Prostate gland (tissue), 2 donors: Measurements from ENCODE around the gene FARS2.

Source experiments
- POLR2AphosphoS5 ChIP-seq: sonication (generic); formaldehyde crosslinking; IDR thresholded peaks from one replicate; pipeline ENCODE4 v1.6.1; 2017; ENCODE audit warnings: antibody characterized with exemption
- TF ChIP-seq, protein P1 (sequence below), 4 experiments: fragments of 200-600 bp in 2 of 4; fragments of 450-650 bp in 2 of 4; sonication (generic) in 2 of 4; IDR thresholded peaks; 1 replicate in 3 of 4; 2 replicates in 1 of 4; pipeline ENCODE4 v1.5.1; 2016 to 2019; ENCODE audit warnings: antibody characterized with exemption in 4 of 4, mild to moderate bottlenecking in 2 of 4, moderate library complexity in 2 of 4

DNA sequence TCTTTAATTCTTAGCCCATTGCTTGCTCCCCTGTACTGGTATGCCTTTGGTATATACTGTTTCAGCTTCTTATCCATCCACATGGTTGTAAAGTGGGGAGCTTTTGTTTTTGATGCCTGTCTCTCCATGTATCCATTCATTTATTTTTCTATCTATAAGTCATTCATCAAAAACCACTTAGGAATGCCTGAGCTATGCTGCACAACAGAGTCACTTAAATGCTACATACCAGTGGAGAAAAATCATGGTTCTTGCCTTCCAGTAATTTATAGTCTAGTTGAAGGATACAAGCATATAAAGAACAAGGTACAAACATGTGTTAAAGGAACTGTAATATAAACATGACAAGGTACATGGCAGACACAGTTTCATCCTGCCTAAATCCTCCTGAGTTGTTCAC is 398.2 kb downstream of the FARS2 start:
- TF ChIP-seq, protein P1, sequence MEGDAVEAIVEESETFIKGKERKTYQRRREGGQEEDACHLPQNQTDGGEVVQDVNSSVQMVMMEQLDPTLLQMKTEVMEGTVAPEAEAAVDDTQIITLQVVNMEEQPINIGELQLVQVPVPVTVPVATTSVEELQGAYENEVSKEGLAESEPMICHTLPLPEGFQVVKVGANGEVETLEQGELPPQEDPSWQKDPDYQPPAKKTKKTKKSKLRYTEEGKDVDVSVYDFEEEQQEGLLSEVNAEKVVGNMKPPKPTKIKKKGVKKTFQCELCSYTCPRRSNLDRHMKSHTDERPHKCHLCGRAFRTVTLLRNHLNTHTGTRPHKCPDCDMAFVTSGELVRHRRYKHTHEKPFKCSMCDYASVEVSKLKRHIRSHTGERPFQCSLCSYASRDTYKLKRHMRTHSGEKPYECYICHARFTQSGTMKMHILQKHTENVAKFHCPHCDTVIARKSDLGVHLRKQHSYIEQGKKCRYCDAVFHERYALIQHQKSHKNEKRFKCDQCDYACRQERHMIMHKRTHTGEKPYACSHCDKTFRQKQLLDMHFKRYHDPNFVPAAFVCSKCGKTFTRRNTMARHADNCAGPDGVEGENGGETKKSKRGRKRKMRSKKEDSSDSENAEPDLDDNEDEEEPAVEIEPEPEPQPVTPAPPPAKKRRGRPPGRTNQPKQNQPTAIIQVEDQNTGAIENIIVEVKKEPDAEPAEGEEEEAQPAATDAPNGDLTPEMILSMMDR (IDR thresholded peaks at IDR 0.05), result no peak
- no peak for TF ChIP-seq POLR2AphosphoS5
